SK-N-SH (cell line): Measurements from ENCODE around the gene BCAR3.

Experiments used
- EP300 ChIP-seq, 2 experiments: IDR thresholded peaks; 2 replicates each; pipeline versions ENCODE4 v1.4.0 to v1.6.1; 2012; ENCODE audit warnings: borderline replicate concordance in 1 of 2, low read depth in 1 of 2, low read length in 1 of 2
- EZH2phosphoT487 ChIP-seq: fragments of 200-600 bp; sonication (generic); IDR thresholded peaks from 2 replicates; pipeline ENCODE4 v1.6.1; 2017; ENCODE audit warnings: low read depth, mixed run types, mild to moderate bottlenecking, antibody characterized with exemption, moderate library complexity, borderline replicate concordance
- GABPA ChIP-seq: IDR thresholded peaks from 2 replicates; pipeline ENCODE4 v1.4.0; 2012; ENCODE audit warnings: low read depth, mild to moderate bottlenecking
- MAX ChIP-seq: IDR thresholded peaks from 2 replicates; pipeline ENCODE4 v1.4.0; 2012; ENCODE audit warnings: low read depth
- POLR2AphosphoS5 ChIP-seq: IDR thresholded peaks from 2 replicates; pipeline ENCODE4 v1.6.1; 2012; ENCODE audit warnings: low read depth, low read length
- TF ChIP-seq, protein P1 (sequence below): fragments of 200-600 bp; sonication (generic); IDR thresholded peaks from 2 replicates; pipeline ENCODE4 v1.6.1; 2017; ENCODE audit warnings: antibody characterized with exemption, mild to moderate bottlenecking, moderate library complexity

GRCh38 chr1:93588206-93588605 lies 93.4 kb downstream of the BCAR3 start:
- TF ChIP-seq, protein P1, sequence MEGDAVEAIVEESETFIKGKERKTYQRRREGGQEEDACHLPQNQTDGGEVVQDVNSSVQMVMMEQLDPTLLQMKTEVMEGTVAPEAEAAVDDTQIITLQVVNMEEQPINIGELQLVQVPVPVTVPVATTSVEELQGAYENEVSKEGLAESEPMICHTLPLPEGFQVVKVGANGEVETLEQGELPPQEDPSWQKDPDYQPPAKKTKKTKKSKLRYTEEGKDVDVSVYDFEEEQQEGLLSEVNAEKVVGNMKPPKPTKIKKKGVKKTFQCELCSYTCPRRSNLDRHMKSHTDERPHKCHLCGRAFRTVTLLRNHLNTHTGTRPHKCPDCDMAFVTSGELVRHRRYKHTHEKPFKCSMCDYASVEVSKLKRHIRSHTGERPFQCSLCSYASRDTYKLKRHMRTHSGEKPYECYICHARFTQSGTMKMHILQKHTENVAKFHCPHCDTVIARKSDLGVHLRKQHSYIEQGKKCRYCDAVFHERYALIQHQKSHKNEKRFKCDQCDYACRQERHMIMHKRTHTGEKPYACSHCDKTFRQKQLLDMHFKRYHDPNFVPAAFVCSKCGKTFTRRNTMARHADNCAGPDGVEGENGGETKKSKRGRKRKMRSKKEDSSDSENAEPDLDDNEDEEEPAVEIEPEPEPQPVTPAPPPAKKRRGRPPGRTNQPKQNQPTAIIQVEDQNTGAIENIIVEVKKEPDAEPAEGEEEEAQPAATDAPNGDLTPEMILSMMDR = no peak
- TF ChIP-seq MAX = 0 out of 2 replicates have a peak, but pooled peaks have one; percentile 22
- no peak for TF ChIP-seq EZH2phosphoT487
- TF ChIP-seq EP300 (IDR thresholded peaks at IDR 0.05; ENCODE audit: borderline replicate concordance in 1 of 2, low read depth in 1 of 2, low read length in 1 of 2) = no peak
- TF ChIP-seq POLR2AphosphoS5 = no peak
- TF ChIP-seq GABPA = peak; percentile 33; the same call in 1 of the 2 replicates
